Sigmoid colon (tissue), 7 donors: ENCODE data around the gene HOXA6. TPM values are rescaled to one million over a fixed set of nuclear protein-coding genes. Genes with fewer than 3 reads are reported as not detected.

Source experiments
- DNase-seq: peaks from one replicate; pipeline ENCODE4 v3.0.0-alpha.2; 2019
- H3K27ac ChIP-seq, 4 donors: fragments of 200-600 bp; sonication (generic); one replicate each; pipeline ENCODE4 v1.5.1; 2016 to 2019; ENCODE audit warnings: mild to moderate bottlenecking in 1 of 4
- H3K27me3 ChIP-seq, 3 donors: fragments of 200-600 bp; sonication (generic); one replicate each; pipeline ENCODE4 v1.5.1; 2019; ENCODE audit warnings: mild to moderate bottlenecking in 1 of 3
- H3K36me3 ChIP-seq, 4 donors: fragments of 200-600 bp; sonication (generic); one replicate each; pipeline ENCODE4 v1.5.1; 2016 to 2019
- H3K4me1 ChIP-seq, 4 donors: fragments of 200-600 bp; sonication (generic); one replicate each; pipeline ENCODE4 v1.5.1; 2017 to 2019
- H3K4me3 ChIP-seq, 4 donors: fragments of 200-600 bp; sonication (generic); one replicate each; pipeline ENCODE4 v1.5.1; 2017 to 2019; ENCODE audit warnings: mild to moderate bottlenecking in 2 of 4, moderate library complexity in 1 of 4
- H3K9me3 ChIP-seq, 4 donors: fragments of 200-600 bp in 3 of 4; sonication (generic) in 3 of 4; one replicate each; pipeline versions ENCODE4 v1.5.1 to v1.6.1; 2013 to 2019
- CTCF ChIP-seq, 4 experiments: fragments of 450-650 bp in 3 of 4; fragments of 200-600 bp in 1 of 4; IDR thresholded peaks; one replicate each; pipeline ENCODE4 v1.5.1; 2016 to 2019; ENCODE audit warnings: antibody characterized with exemption in 4 of 4, mild to moderate bottlenecking in 3 of 4, moderate library complexity in 2 of 4
- EP300 ChIP-seq, 4 donors: sonication (generic); formaldehyde crosslinking; IDR thresholded peaks; one replicate each; pipeline ENCODE4 v1.6.1; 2017; ENCODE audit warnings: antibody characterized with exemption in 4 of 4
- POLR2A ChIP-seq, 2 donors: fragments of 450-650 bp; IDR thresholded peaks; one replicate each; pipeline ENCODE4 v1.6.1; 2016; ENCODE audit warnings: antibody characterized with exemption in 2 of 2, mild to moderate bottlenecking in 2 of 2, moderate library complexity in 2 of 2
- POLR2AphosphoS5 ChIP-seq, 4 donors: sonication (generic); formaldehyde crosslinking; IDR thresholded peaks; one replicate each; pipeline ENCODE4 v1.6.1; 2017; ENCODE audit warnings: antibody characterized with exemption in 4 of 4
- WGBS, 2 donors: extraction: QIAGEN DNeasy Blood & Tissue Kit; methylation state at CpG; one replicate each; pipeline ENCODE4 v1.1.7; 2013; 5-methylcytosine and 5-hydroxymethylcytosine counted together
- intact Hi-C: fragments of 100-400 bp; cut with DNase I; formaldehyde crosslinking; loops from one replicate; pipeline ENCODE4 v1.15.1; 2023
- polyA plus RNA-seq, 3 donors: library from polyadenylated mRNA; stranded (reverse); fragments of 200-250 nt; gene quantifications; one replicate each; pipeline ENCODE4 v1.2.3, GENCODE V29; 2013
- total RNA-seq, 4 donors: library from RNA; depleted of rRNA; stranded (reverse); fragments of >200 nt; gene quantifications; one replicate each; pipeline ENCODE4 v1.1.0, GENCODE V29; 2016
- donor health status: healthy with polysubstance abuse.
- donor health status: Bipolar disorder and iron deficiency.
- donor health status: healthy.

The HOXA6 gene
- total and polyA plus RNA-seq, 7 donors: 1.6 to 10.0 (median 4.5) TPM; not detected in 1

GRCh38 chr7:27163288-27164044 is 15.9 kb upstream of the HOXA6 start:
- intact Hi-C loops: loop anchor here (2.0 kb wide), 1 partner anchor 13 kb away; no protein-coding TSS in a partner anchor
- Histone ChIP-seq H3K4me3 (peak overlapping the region; percentile 80 to 85 (median 82)), H3K36me3 (no peaks in the 10 kb centered on the region), H3K27ac (peak overlapping the region in 3 of 4 donors; percentile 97 to 98 (median 98)), H3K4me1 (peaks cover 0 to 52% (median 44%) of the 10 kb centered on the region in 4 donors), H3K9me3 (no peaks in the 10 kb centered on the region), H3K27me3 (no peaks in the 10 kb centered on the region)
- TF ChIP-seq EP300 (IDR thresholded peaks at IDR 0.05) (no peak), POLR2A (IDR thresholded peaks at IDR 0.05) (no peak), CTCF (IDR thresholded peaks at IDR 0.05) (no peak), POLR2AphosphoS5 (IDR thresholded peaks at IDR 0.05) (no peak)
- 6 to 23% methylated on average over 24 of the region's 24 CpGs for WGBS, 2 donors
- DNase-seq: peak; percentile 67

- Histone ChIP-seq H3K27ac (peak overlapping the region in 3 of 4 donors; percentile 97 to 98 (median 98)), H3K9me3 (no peaks in the 10 kb centered on the region), H3K4me3 (peak overlapping the region; percentile 80 to 85 (median 82)), H3K27me3 (no peaks in the 10 kb centered on the region), H3K36me3 (no peaks in the 10 kb centered on the region), H3K4me1 (peaks cover 0 to 50% (median 39%) of the 10 kb centered on the region in 4 donors)
- TF ChIP-seq POLR2AphosphoS5 (IDR thresholded peaks at IDR 0.05) (no peak), EP300 (IDR thresholded peaks at IDR 0.05) (no peak), CTCF (IDR thresholded peaks at IDR 0.05) (no peak), POLR2A (IDR thresholded peaks at IDR 0.05) (no peak)
- intact Hi-C loops: no loop called here
- WGBS, 2 donors: 10 to 39% methylated on average over 7 of the region's 7 CpGs
- DNase-seq: no peak
Measured at GRCh38 chr7:27162561-27163287, 15.2 kb upstream of the HOXA6 start.

- H3K36me3 ChIP-seq: no peaks in the 10 kb centered on the region
- DNase-seq: peak; percentile 72
- H3K4me1 ChIP-seq: peaks cover 0 to 49% (median 36%) of the 10 kb centered on the region in 4 donors
- WGBS, 2 donors: 6 to 27% methylated on average over 30 of the region's 30 CpGs
- no peak for TF ChIP-seq POLR2AphosphoS5 (IDR thresholded peaks at IDR 0.05)
- peak overlapping the region in 3 of 4 donors; percentile 97 to 98 (median 98) for H3K27ac ChIP-seq
- H3K4me3 ChIP-seq: peak overlapping the region; percentile 38 to 85 (median 82)
- no peaks in the 10 kb centered on the region for H3K27me3 ChIP-seq
- intact Hi-C loops: loop anchor here (1.0 to 2.0 kb wide), 3 partner anchors 475 to 961 kb away; partner anchors contain the start of genes CBX3 and HNRNPA2B1
- no peaks in the 10 kb centered on the region for H3K9me3 ChIP-seq
Measured at GRCh38 chr7:27161721-27162560, 14.4 kb upstream of the HOXA6 start.

GRCh38 chr7:27161214-27161720 is 13.7 kb upstream of the HOXA6 start:
- intact Hi-C loops: loop anchor here (1.0 to 2.0 kb wide), 3 partner anchors 474 to 960 kb away; partner anchors contain the start of genes CBX3 and HNRNPA2B1
- TF ChIP-seq CTCF (IDR thresholded peaks at IDR 0.05) (peak in 1 of 4 experiments; percentile 38), POLR2A (IDR thresholded peaks at IDR 0.05) (no peak)
- peak overlapping the region in 3 of 4 donors; percentile 97 to 98 (median 98) for H3K27ac ChIP-seq
- peak overlapping the region; percentile 38 to 85 (median 82) for H3K4me3 ChIP-seq
- H3K36me3 ChIP-seq: no peaks in the 10 kb centered on the region
- H3K27me3 ChIP-seq: no peaks in the 10 kb centered on the region
- WGBS, 2 donors: 1 to 3% methylated on average over 27 of the region's 27 CpGs
- H3K9me3 ChIP-seq: no peaks in the 10 kb centered on the region
- DNase-seq: peak; percentile 73
- peaks cover 0 to 46% (median 38%) of the 10 kb centered on the region in 4 donors for H3K4me1 ChIP-seq
